Neural cell (in vitro differentiated cells): ENCODE results near the gene UGP2. TPM values are rescaled to one million over a fixed set of nuclear protein-coding genes. Genes with fewer than 3 reads are reported as not detected.

Source experiments
- H2AFZ ChIP-seq: fragments of 200-600, 300-800 bp; sonication (generic), shearing (Covaris generic); 2 replicates; pipeline ENCODE4 v1.6.0; 2014; ENCODE audit warnings: low read depth, mild to moderate bottlenecking, antibody characterized with exemption, low read length, moderate library complexity
- H3F3A ChIP-seq: fragments of 200-600 bp; shearing (Covaris generic); 2 replicates; pipeline ENCODE4 v1.6.1; 2016; ENCODE audit warnings: mild to moderate bottlenecking, moderate library complexity, mixed read lengths, antibody characterized with exemption, low read length; ENCODE audit not compliant: insufficient read depth, poor library complexity, severe bottlenecking
- H3K27ac ChIP-seq: fragments of 200-600, 300-800 bp; sonication (generic), shearing (Covaris generic); 2 replicates; pipeline ENCODE4 v1.5.1; 2014; ENCODE audit warnings: mild to moderate bottlenecking, low read length, moderate library complexity
- H3K27me3 ChIP-seq: fragments of 300-800, 200-600 bp; sonication (generic), shearing (Covaris generic); 2 replicates; pipeline ENCODE4 v1.6.0; 2014; ENCODE audit warnings: mild to moderate bottlenecking, low read depth, low read length, moderate library complexity; ENCODE audit not compliant: insufficient read depth
- H3K36me3 ChIP-seq: fragments of 300-800, 200-600 bp; sonication (generic), shearing (Covaris generic); 2 replicates; pipeline ENCODE4 v1.5.1; 2014; ENCODE audit warnings: mild to moderate bottlenecking, antibody characterized with exemption, low read length, moderate library complexity; ENCODE audit not compliant: insufficient read depth
- H3K4me2 ChIP-seq: fragments of 300-800, 200-600 bp; sonication (generic), shearing (Covaris generic); 2 replicates; pipeline ENCODE4 v1.6.0; 2014; ENCODE audit warnings: mild to moderate bottlenecking, low read length
- H3K4me3 ChIP-seq: fragments of 300-800, 200-600 bp; sonication (generic), shearing (Covaris generic); 2 replicates; pipeline ENCODE4 v1.5.1; 2014; ENCODE audit warnings: mild to moderate bottlenecking, low read length, moderate library complexity
- H3K79me2 ChIP-seq: fragments of 200-600 bp; shearing (Covaris generic); replicated peaks from 2 replicates; pipeline ENCODE4 v1.6.0; 2014; ENCODE audit warnings: mild to moderate bottlenecking, low read length, moderate library complexity; ENCODE audit not compliant: insufficient read depth
- H3K9ac ChIP-seq: fragments of 300-800, 200-600 bp; sonication (generic), shearing (Covaris generic); 2 replicates; pipeline ENCODE4 v1.6.1; 2016; ENCODE audit warnings: mild to moderate bottlenecking, low read length, mixed read lengths
- H3K9me2 ChIP-seq: fragments of 200-600 bp; shearing (Covaris generic); 2 replicates; pipeline ENCODE4 v1.6.1; 2016; ENCODE audit warnings: mild to moderate bottlenecking, low read length, mixed read lengths; ENCODE audit not compliant: insufficient read depth
- H3K9me3 ChIP-seq: fragments of 200-600, 300-800 bp; sonication (generic), shearing (Covaris generic); 2 replicates; pipeline ENCODE4 v1.6.1; 2016; ENCODE audit warnings: mild to moderate bottlenecking, mixed run types, low read length, moderate library complexity, mixed read lengths
- H4K20me1 ChIP-seq: fragments of 200-600 bp; shearing (Covaris generic); 2 replicates; pipeline ENCODE4 v1.6.1; 2016; ENCODE audit warnings: mild to moderate bottlenecking, mixed run types; ENCODE audit not compliant: insufficient read depth
- CTCF ChIP-seq: fragments of 450-650 bp; IDR thresholded peaks from 2 replicates; pipeline ENCODE4 v1.5.1; 2014; ENCODE audit warnings: antibody characterized with exemption, mild to moderate bottlenecking, moderate library complexity; ENCODE audit not compliant: poor library complexity, severe bottlenecking
- EP300 ChIP-seq: fragments of 450-650 bp; conservative IDR thresholded peaks from 2 replicates; pipeline ENCODE4 v1.6.1; 2014; ENCODE audit warnings: antibody characterized with exemption, mild to moderate bottlenecking, moderate library complexity; ENCODE audit not compliant: poor library complexity, severe bottlenecking
- EZH2 ChIP-seq: fragments of 200-600, 300-800 bp; shearing (Covaris generic), sonication (generic); IDR thresholded peaks from 2 replicates; pipeline ENCODE4 v1.6.1; 2014; ENCODE audit warnings: antibody characterized with exemption, low read length, borderline replicate concordance, mild to moderate bottlenecking; ENCODE audit not compliant: insufficient read depth, poor library complexity, severe bottlenecking
- MXI1 ChIP-seq: fragments of 450-650 bp; conservative IDR thresholded peaks from 2 replicates; pipeline ENCODE4 v1.6.1; 2014; ENCODE audit warnings: antibody characterized with exemption, mild to moderate bottlenecking; ENCODE audit not compliant: poor library complexity, severe bottlenecking
- POLR2AphosphoS5 ChIP-seq: IDR thresholded peaks from 2 replicates; pipeline ENCODE4 v1.6.1; 2012
- RAD21 ChIP-seq: fragments of 450-650 bp; conservative IDR thresholded peaks from 2 replicates; pipeline ENCODE4 v1.6.1; 2014; ENCODE audit warnings: antibody characterized with exemption, mild to moderate bottlenecking, moderate library complexity
- REST ChIP-seq: IDR thresholded peaks from 2 replicates; pipeline ENCODE4 v1.6.1; 2012; ENCODE audit warnings: borderline replicate concordance
- SMC3 ChIP-seq: fragments of 450-650 bp; conservative IDR thresholded peaks from 2 replicates; pipeline ENCODE4 v1.6.1; 2014; ENCODE audit warnings: antibody characterized with exemption, mild to moderate bottlenecking, moderate library complexity; ENCODE audit not compliant: poor library complexity
- TAF1 ChIP-seq: IDR thresholded peaks from 2 replicates; pipeline ENCODE4 v1.6.1; 2012; ENCODE audit warnings: low read depth
- polyA plus RNA-seq: library from polyadenylated mRNA; depleted of rRNA; stranded (reverse); fragments of >200 nt; gene quantifications from 2 replicates; pipeline ENCODE4 v1.2.3, GENCODE V29; 2014

UGP2 gene
- polyA plus RNA-seq, 1 donor from 2014 or later, result 55.6 TPM

- no peaks in the 10 kb centered on the region for H3K9me3 ChIP-seq
- TF ChIP-seq CTCF (no peak), TAF1 (no peak)
- no peak overlapping the region for H3K4me2 ChIP-seq
- H3F3A ChIP-seq, result no peaks in the 10 kb centered on the region
- H3K27me3 ChIP-seq, result no peaks in the 10 kb centered on the region
- no peaks in the 10 kb centered on the region for H4K20me1 ChIP-seq
- peaks cover 7% of the 10 kb centered on the region for H3K36me3 ChIP-seq
- H3K79me2 ChIP-seq, result no peaks in the 10 kb centered on the region
- H3K9me2 ChIP-seq, result no peaks in the 10 kb centered on the region
- H3K4me3 ChIP-seq, result no peak overlapping the region
- no peak overlapping the region for H3K27ac ChIP-seq
- H2AFZ ChIP-seq, result no peak overlapping the region
- H3K9ac ChIP-seq, result no peak overlapping the region
Measured at GRCh38 chr2:63862806-63863205, 21.1 kb downstream of the UGP2 start.

- Histone ChIP-seq H3K36me3 (no peaks in the 10 kb centered on the region), H3K79me2 (no peaks in the 10 kb centered on the region), H4K20me1 (no peaks in the 10 kb centered on the region), H3K27me3 (no peaks in the 10 kb centered on the region), H3K9me2 (no peaks in the 10 kb centered on the region), H3K9ac (no peak overlapping the region), H3K9me3 (no peaks in the 10 kb centered on the region), H3K27ac (no peak overlapping the region), H3F3A (no peaks in the 10 kb centered on the region), H3K4me2 (no peak overlapping the region), H2AFZ (no peak overlapping the region), H3K4me3 (no peak overlapping the region)
- no peak for TF ChIP-seq REST
- no peak for TF ChIP-seq EP300
- TF ChIP-seq CTCF, result no peak
- TF ChIP-seq RAD21, result no peak
- TF ChIP-seq MXI1, result no peak
- TF ChIP-seq SMC3, result no peak
- no peak for TF ChIP-seq TAF1
- TF ChIP-seq EZH2, result no peak
- no peak for TF ChIP-seq POLR2AphosphoS5
Measured at GRCh38 chr2:63863707-63864106, 22.0 kb downstream of the UGP2 start.
